Measurements from ENCODE around the gene APOF.
A peak's percentile ranks its signal among the peaks of the same experiment; 100 is the strongest.

Gene APOF

DNA sequence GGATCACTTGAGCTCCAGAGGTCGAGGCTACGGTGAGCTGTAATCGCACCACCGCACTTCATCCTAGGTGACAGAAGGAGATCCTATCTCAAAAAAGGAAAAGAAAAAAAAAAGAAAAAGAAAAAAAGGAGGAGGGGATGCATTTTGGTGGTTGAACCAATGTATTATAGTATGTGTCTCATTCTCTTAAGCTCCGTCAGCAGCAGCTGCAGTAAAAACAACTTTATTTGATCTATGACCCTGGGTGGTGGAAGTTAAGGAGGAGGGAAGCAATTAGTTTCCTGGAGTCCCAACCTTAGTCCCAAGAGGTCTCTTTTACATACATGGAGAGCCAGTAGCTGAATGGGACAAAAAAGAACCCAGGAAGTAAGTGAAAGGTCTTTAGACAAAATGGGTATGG, 26.8 kb upstream of the APOF start:
- Histone ChIP-seq H3K14ac (ENCODE audit: low read length) (no peak overlapping the region), H3K4ac (ENCODE audit: low read length) (no peak overlapping the region), H2AFZ (ENCODE audit: low read length) (no peak overlapping the region), H3K4me2 (ENCODE audit: insufficient read depth, low read length, poor library complexity, severe bottlenecking) (no peak overlapping the region), H3K23ac (ENCODE audit: low read depth, low read length, poor library complexity) (no peak overlapping the region), H3K27ac (replicated peaks; ENCODE audit: low read length) (no peak overlapping the region), H3K4me3 (ENCODE audit: low read length in 2 of 2) (no peak overlapping the region), H3K36me3 (replicated peaks in 1 of 2; ENCODE audit: control insufficient read depth in 2 of 2, insufficient read depth in 2 of 2, low read length in 2 of 2) (no peaks in the 10 kb centered on the region), H2BK5ac (ENCODE audit: low read length) (no peak overlapping the region), H4K8ac (ENCODE audit: low read depth, low read length) (no peak overlapping the region), H2BK15ac (ENCODE audit: low read length) (no peak overlapping the region), H3K79me1 (ENCODE audit: low read depth, low read length) (no peaks in the 10 kb centered on the region), H2AK5ac (ENCODE audit: low read depth, low read length) (no peak overlapping the region), H3K9ac (ENCODE audit: low read depth, low read length, poor library complexity) (no peak overlapping the region), H4K91ac (ENCODE audit: low read depth, low read length, poor library complexity) (no peak overlapping the region), H3K18ac (ENCODE audit: low read length) (no peak overlapping the region), H3K27me3 (ENCODE audit: control insufficient read depth in 3 of 3, insufficient read depth in 3 of 3, low read depth in 1 of 3, low read length in 3 of 3) (no peaks in the 10 kb centered on the region), H3K4me1 (ENCODE audit: control insufficient read depth in 2 of 2, insufficient read depth in 1 of 2, low read depth in 1 of 2, low read length in 2 of 2) (peaks cover 2 to 5% of the 10 kb centered on the region in 2 donors), H2BK120ac (ENCODE audit: low read depth, low read length) (no peak overlapping the region), H2BK12ac (ENCODE audit: low read length) (no peak overlapping the region), H3K9me3 (replicated peaks in 1 of 2; ENCODE audit: control insufficient read depth in 2 of 2, insufficient read depth in 1 of 2, low read depth in 1 of 2, low read length in 2 of 2) (no peaks in the 10 kb centered on the region)
- no CpG with 5 or more reads among the region's 5 CpGs for WGBS, 2 donors (ENCODE audit: extremely low coverage in 2 of 2, insufficient read length in 2 of 2, insufficient replicate concordance in 1 of 2)
- no peak for DNase-seq (ENCODE audit: low spot score)

- no peak overlapping the region for H2BK12ac ChIP-seq (ENCODE audit: low read length)
- H3K79me1 ChIP-seq (ENCODE audit: low read depth, low read length) = no peaks in the 10 kb centered on the region
- no peak overlapping the region for H3K27ac ChIP-seq (replicated peaks; ENCODE audit: low read length)
- H3K4me3 ChIP-seq (ENCODE audit: low read length in 2 of 2) = no peak overlapping the region
- no peak overlapping the region for H3K4ac ChIP-seq (ENCODE audit: low read length)
- H2AFZ ChIP-seq (ENCODE audit: low read length) = peak overlapping the region; percentile 86
- peaks cover 0 to 4% (median 0%) of the 10 kb centered on the region in 3 experiments for H3K27me3 ChIP-seq (ENCODE audit: control insufficient read depth in 3 of 3, insufficient read depth in 3 of 3, low read depth in 1 of 3, low read length in 3 of 3)
- no peaks in the 10 kb centered on the region for H3K36me3 ChIP-seq (replicated peaks in 1 of 2; ENCODE audit: control insufficient read depth in 2 of 2, insufficient read depth in 2 of 2, low read length in 2 of 2)
- H2BK120ac ChIP-seq (ENCODE audit: low read depth, low read length) = no peak overlapping the region
- H3K23ac ChIP-seq (ENCODE audit: low read depth, low read length, poor library complexity) = no peak overlapping the region
- no peaks in the 10 kb centered on the region for H3K9me3 ChIP-seq (replicated peaks in 1 of 2; ENCODE audit: control insufficient read depth in 2 of 2, insufficient read depth in 1 of 2, low read depth in 1 of 2, low read length in 2 of 2)
- peak overlapping the region; percentile 17 for H3K18ac ChIP-seq (ENCODE audit: low read length)
- no peak for DNase-seq (ENCODE audit: low spot score)
- H2BK15ac ChIP-seq (ENCODE audit: low read length) = no peak overlapping the region
- H3K9ac ChIP-seq (ENCODE audit: low read depth, low read length, poor library complexity) = no peak overlapping the region
- H3K14ac ChIP-seq (ENCODE audit: low read length) = no peak overlapping the region
- peaks cover 2 to 5% of the 10 kb centered on the region in 2 donors for H3K4me1 ChIP-seq (ENCODE audit: control insufficient read depth in 2 of 2, insufficient read depth in 1 of 2, low read depth in 1 of 2, low read length in 2 of 2)
- no peak overlapping the region for H2BK5ac ChIP-seq (ENCODE audit: low read length)
- H4K8ac ChIP-seq (ENCODE audit: low read depth, low read length) = no peak overlapping the region
- H2AK5ac ChIP-seq (ENCODE audit: low read depth, low read length) = no peak overlapping the region
- H3K4me2 ChIP-seq (ENCODE audit: insufficient read depth, low read length, poor library complexity, severe bottlenecking) = no peak overlapping the region
- no peak overlapping the region for H4K91ac ChIP-seq (ENCODE audit: low read depth, low read length, poor library complexity)
- no CpG with 5 or more reads among the region's 7 CpGs for WGBS, 2 donors (ENCODE audit: extremely low coverage in 2 of 2, insufficient read length in 2 of 2, insufficient replicate concordance in 1 of 2)
These were observed 24.6 kb upstream of the APOF start for GRCh38 chr12:56387152-56387736.

- H4K8ac ChIP-seq (ENCODE audit: low read depth, low read length) = no peak overlapping the region
- no peak overlapping the region for H4K91ac ChIP-seq (ENCODE audit: low read depth, low read length, poor library complexity)
- no peak for DNase-seq (ENCODE audit: low spot score)
- no peak overlapping the region for H3K4me3 ChIP-seq (ENCODE audit: low read length in 2 of 2)
- H3K79me1 ChIP-seq (ENCODE audit: low read depth, low read length) = no peaks in the 10 kb centered on the region
- no peak overlapping the region for H3K27ac ChIP-seq (replicated peaks; ENCODE audit: low read length)
- H2BK12ac ChIP-seq (ENCODE audit: low read length) = no peak overlapping the region
- no peak overlapping the region for H3K23ac ChIP-seq (ENCODE audit: low read depth, low read length, poor library complexity)
- no peak overlapping the region for H2BK120ac ChIP-seq (ENCODE audit: low read depth, low read length)
- no peak overlapping the region for H3K4me2 ChIP-seq (ENCODE audit: insufficient read depth, low read length, poor library complexity, severe bottlenecking)
- H2BK5ac ChIP-seq (ENCODE audit: low read length) = no peak overlapping the region
- no peak overlapping the region for H3K18ac ChIP-seq (ENCODE audit: low read length)
- no peak overlapping the region for H2AFZ ChIP-seq (ENCODE audit: low read length)
- no CpG with 5 or more reads among the region's 1 CpG for WGBS, 2 donors (ENCODE audit: extremely low coverage in 2 of 2, insufficient read length in 2 of 2, insufficient replicate concordance in 1 of 2)
- no peak overlapping the region for H2AK5ac ChIP-seq (ENCODE audit: low read depth, low read length)
- H3K27me3 ChIP-seq (ENCODE audit: control insufficient read depth in 3 of 3, insufficient read depth in 3 of 3, low read depth in 1 of 3, low read length in 3 of 3) = peaks cover 0 to 4% (median 0%) of the 10 kb centered on the region in 3 experiments
- no peaks in the 10 kb centered on the region for H3K9me3 ChIP-seq (replicated peaks in 1 of 2; ENCODE audit: control insufficient read depth in 2 of 2, insufficient read depth in 1 of 2, low read depth in 1 of 2, low read length in 2 of 2)
- no peak overlapping the region for H3K4ac ChIP-seq (ENCODE audit: low read length)
- no peak overlapping the region for H3K14ac ChIP-seq (ENCODE audit: low read length)
- H3K9ac ChIP-seq (ENCODE audit: low read depth, low read length, poor library complexity) = no peak overlapping the region
- H3K36me3 ChIP-seq (replicated peaks in 1 of 2; ENCODE audit: control insufficient read depth in 2 of 2, insufficient read depth in 2 of 2, low read length in 2 of 2) = no peaks in the 10 kb centered on the region
- no peak overlapping the region for H2BK15ac ChIP-seq (ENCODE audit: low read length)
- peaks cover 2 to 5% of the 10 kb centered on the region in 2 donors for H3K4me1 ChIP-seq (ENCODE audit: control insufficient read depth in 2 of 2, insufficient read depth in 1 of 2, low read depth in 1 of 2, low read length in 2 of 2)
These were observed 23.2 kb upstream of the APOF start for GRCh38 chr12:56385873-56386272.

DNA sequence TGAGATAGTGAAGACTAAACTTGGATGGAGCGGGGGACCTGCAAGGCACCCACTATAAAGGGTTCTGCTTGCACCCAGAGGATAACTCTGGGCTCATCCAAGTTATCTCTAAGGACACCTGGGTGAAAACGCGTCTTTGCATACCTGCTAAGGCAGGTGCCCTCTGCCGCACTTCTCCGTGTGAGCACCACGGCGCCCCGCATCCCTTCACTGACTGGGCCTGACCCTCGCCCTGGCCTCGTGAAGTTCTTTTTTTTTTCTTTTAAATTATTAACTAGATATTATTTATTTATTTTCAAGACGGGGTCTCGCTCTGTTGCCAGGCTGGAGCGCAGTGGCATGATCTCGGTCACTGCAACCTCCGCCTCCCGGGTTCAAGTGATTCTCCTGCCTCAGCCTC, 20.0 kb upstream of the APOF start:
- no peak overlapping the region for H3K14ac ChIP-seq (ENCODE audit: low read length)
- H3K4me3 ChIP-seq (ENCODE audit: low read length in 2 of 2) = no peak overlapping the region
- no peak overlapping the region for H2AFZ ChIP-seq (ENCODE audit: low read length)
- H3K4me1 ChIP-seq (ENCODE audit: control insufficient read depth in 2 of 2, insufficient read depth in 1 of 2, low read depth in 1 of 2, low read length in 2 of 2) = peaks cover 2 to 5% of the 10 kb centered on the region in 2 donors
- no peaks in the 10 kb centered on the region for H3K36me3 ChIP-seq (replicated peaks in 1 of 2; ENCODE audit: control insufficient read depth in 2 of 2, insufficient read depth in 2 of 2, low read length in 2 of 2)
- H4K91ac ChIP-seq (ENCODE audit: low read depth, low read length, poor library complexity) = no peak overlapping the region
- no peak overlapping the region for H3K9ac ChIP-seq (ENCODE audit: low read depth, low read length, poor library complexity)
- no CpG with 5 or more reads among the region's 16 CpGs for WGBS, 2 donors (ENCODE audit: extremely low coverage in 2 of 2, insufficient read length in 2 of 2, insufficient replicate concordance in 1 of 2)
- no peaks in the 10 kb centered on the region for H3K9me3 ChIP-seq (replicated peaks in 1 of 2; ENCODE audit: control insufficient read depth in 2 of 2, insufficient read depth in 1 of 2, low read depth in 1 of 2, low read length in 2 of 2)
- H2BK15ac ChIP-seq (ENCODE audit: low read length) = no peak overlapping the region
- no peak overlapping the region for H2BK120ac ChIP-seq (ENCODE audit: low read depth, low read length)
- no peak overlapping the region for H2BK12ac ChIP-seq (ENCODE audit: low read length)
- no peak overlapping the region for H3K4me2 ChIP-seq (ENCODE audit: insufficient read depth, low read length, poor library complexity, severe bottlenecking)
- peaks cover 0 to 4% (median 0%) of the 10 kb centered on the region in 3 experiments for H3K27me3 ChIP-seq (ENCODE audit: control insufficient read depth in 3 of 3, insufficient read depth in 3 of 3, low read depth in 1 of 3, low read length in 3 of 3)
- H2BK5ac ChIP-seq (ENCODE audit: low read length) = no peak overlapping the region
- no peak overlapping the region for H3K18ac ChIP-seq (ENCODE audit: low read length)
- no peak overlapping the region for H3K27ac ChIP-seq (replicated peaks; ENCODE audit: low read length)
- no peak overlapping the region for H4K8ac ChIP-seq (ENCODE audit: low read depth, low read length)
- no peak overlapping the region for H3K23ac ChIP-seq (ENCODE audit: low read depth, low read length, poor library complexity)
- no peaks in the 10 kb centered on the region for H3K79me1 ChIP-seq (ENCODE audit: low read depth, low read length)
- H3K4ac ChIP-seq (ENCODE audit: low read length) = no peak overlapping the region
- no peak overlapping the region for H2AK5ac ChIP-seq (ENCODE audit: low read depth, low read length)
- DNase-seq (ENCODE audit: low spot score) = no peak

Data from neuronal stem cell (in vitro differentiated cells).